HepG2 (cell line): ENCODE measurements around the gene THOP1. TPM values are rescaled to one million over a fixed set of nuclear protein-coding genes. Genes with fewer than 3 reads are reported as not detected.

Source experiments
- ATAC-seq: fragments of 200-7000 bp; cut with Tn5 transposase; 3 replicates; pipeline ENCODE4 v1.9.1; 2020; ENCODE audit warnings: mild to moderate bottlenecking, moderate library complexity
- BruUV-seq: library from RNA; stranded (reverse); fragments of 400-500 nt; replicated peaks from 2 replicates; lab custom pipeline; 2021; lab: Mats Ljungman, UMichigan
- CTCF ChIA-PET: fragments of 300-600 bp; formaldehyde crosslinking; extraction: SDS; loops from one replicate; lab custom pipeline; 2021; ENCODE audit warnings: low total read pairs, inconsistent platforms, low intra/inter-chr PET ratio; lab: Yijun Ruan, JAX
- POLR2A ChIA-PET: fragments of 350-600 bp; sonication (Branson Sonifier 250); formaldehyde crosslinking; loops from one replicate; lab custom pipeline; 2020; ENCODE audit warnings: antibody characterized with exemption, inconsistent platforms; lab: Yijun Ruan, JAX
- DNase-seq: peaks from one replicate; pipeline ENCODE4 v3.0.0-alpha.2; 2015; ENCODE audit warnings: low spot score
- FAIRE-seq: peaks from 3 replicates; lab custom pipeline; 2011; peaks lifted over from hg19 to GRCh38; lab: Jason Lieb, UNC
- H2AFZ ChIP-seq: one replicate; pipeline ENCODE4 v1.6.1; 2011; ENCODE audit warnings: low read length, inconsistent platforms
- H3K27ac ChIP-seq: fragments of 300-600 bp; 3 replicates; pipeline ENCODE4 v1.8.0; 2011; ENCODE audit warnings: mixed run types, mild to moderate bottlenecking, mixed read lengths, low read length, inconsistent platforms; ENCODE audit not compliant: insufficient read depth; ENCODE audit errors: extremely low read length
- H3K27me3 ChIP-seq, 2 experiments: fragments of 200-600 bp in 1 of 2; 2 replicates in 1 of 2; 3 replicates in 1 of 2; pipeline versions ENCODE4 v1.6.0 to v1.8.0; 2011; ENCODE audit warnings: low read length in 2 of 2, mild to moderate bottlenecking in 2 of 2, moderate library complexity in 2 of 2, inconsistent platforms in 1 of 2; ENCODE audit not compliant: insufficient read depth in 2 of 2, control insufficient read depth in 1 of 2
- H3K36me3 ChIP-seq, 2 experiments: fragments of 200-600 bp in 1 of 2; replicated peaks in 1 of 2; 2 replicates in 1 of 2; 3 replicates in 1 of 2; pipeline versions ENCODE4 v1.5.1 to v1.8.0; 2011; ENCODE audit warnings: low read length in 2 of 2, inconsistent platforms in 1 of 2; ENCODE audit not compliant: insufficient read depth in 2 of 2, control insufficient read depth in 1 of 2
- H3K4me1 ChIP-seq: 2 replicates; pipeline ENCODE4 v1.5.1; 2012; ENCODE audit warnings: low read length, inconsistent platforms; ENCODE audit not compliant: insufficient read depth
- H3K4me2 ChIP-seq: 2 replicates; pipeline ENCODE4 v1.6.0; 2011; ENCODE audit warnings: low read depth, low read length, inconsistent platforms
- H3K4me3 ChIP-seq, 3 experiments: fragments of 200-600 bp in 1 of 3; sonication (generic), shearing (Covaris generic) in 1 of 3; replicated peaks in 1 of 3; 2 replicates each; pipeline ENCODE4 v1.5.1; 2011 to 2016; ENCODE audit warnings: low read length in 3 of 3, inconsistent platforms in 2 of 3, low read depth in 2 of 3, mild to moderate bottlenecking in 2 of 3, control low read depth in 1 of 3, mixed read lengths in 1 of 3; ENCODE audit not compliant: insufficient read depth in 1 of 3
- H3K79me2 ChIP-seq: one replicate; pipeline ENCODE4 v1.6.1; 2011; ENCODE audit warnings: low read length, inconsistent platforms; ENCODE audit not compliant: insufficient read depth
- H3K9ac ChIP-seq: 2 replicates; pipeline ENCODE4 v1.6.0; 2011; ENCODE audit warnings: mild to moderate bottlenecking, low read depth, low read length, inconsistent platforms; ENCODE audit not compliant: insufficient read depth
- H3K9me3 ChIP-seq: 2 replicates; pipeline ENCODE4 v1.5.1; 2012; ENCODE audit warnings: mild to moderate bottlenecking, low read length
- H4K20me1 ChIP-seq: 2 replicates; pipeline ENCODE4 v1.6.0; 2011; ENCODE audit warnings: inconsistent platforms, mild to moderate bottlenecking, low read length, moderate library complexity; ENCODE audit not compliant: insufficient read depth
- FOXC1 ChIP-seq: sonication (generic); formaldehyde crosslinking; IDR thresholded peaks from 2 replicates; pipeline ENCODE4 v1.8.0; 2022; ENCODE audit warnings: mild to moderate bottlenecking, missing genetic modification reagents, borderline replicate concordance
- JDP2 ChIP-seq: sonication (generic); formaldehyde crosslinking; IDR thresholded peaks from 2 replicates; pipeline ENCODE4 v1.8.1; 2022; ENCODE audit warnings: missing genetic modification reagents, borderline replicate concordance
- NFYC ChIP-seq: IDR thresholded peaks from 2 replicates; pipeline ENCODE4 v1.6.1; 2016; ENCODE audit warnings: missing genetic modification reagents, missing compliant biosample characterization
- RFX1 ChIP-seq: fragments of 450-650 bp; IDR thresholded peaks from 2 replicates; pipeline ENCODE4 v1.6.1; 2017
- RFX5 ChIP-seq: IDR thresholded peaks from 2 replicates; pipeline ENCODE4 v1.6.1; 2011; ENCODE audit warnings: low read depth, low read length, improper control_type of control experiment
- WIZ ChIP-seq: sonication (generic); formaldehyde crosslinking; IDR thresholded peaks from 2 replicates; pipeline ENCODE4 v1.5.1; 2020; ENCODE audit warnings: mild to moderate bottlenecking, missing genetic modification reagents
- ZNF12 ChIP-seq: sonication (generic); formaldehyde crosslinking; IDR thresholded peaks from 2 replicates; pipeline ENCODE4 v1.5.0; 2020; ENCODE audit warnings: missing genetic modification reagents
- ZNF354B ChIP-seq: sonication (generic); formaldehyde crosslinking; IDR thresholded peaks from 2 replicates; pipeline ENCODE4 v1.8.0; 2022; ENCODE audit warnings: mild to moderate bottlenecking, missing genetic modification reagents
- ZNF451 ChIP-seq: sonication (generic); formaldehyde crosslinking; IDR thresholded peaks from 2 replicates; pipeline ENCODE4 v1.5.0; 2020; ENCODE audit warnings: mild to moderate bottlenecking, missing genetic modification reagents
- ZNF577 ChIP-seq: sonication (generic); formaldehyde crosslinking; IDR thresholded peaks from 2 replicates; pipeline ENCODE4 v1.4.0; 2020; ENCODE audit warnings: mild to moderate bottlenecking, low read depth, missing genetic modification reagents, borderline replicate concordance
- ZNF616 ChIP-seq: sonication (generic); formaldehyde crosslinking; IDR thresholded peaks from 2 replicates; pipeline ENCODE4 v1.5.0; 2020; ENCODE audit warnings: low read depth, mild to moderate bottlenecking, missing genetic modification reagents
- ZNF780A ChIP-seq: sonication (generic); formaldehyde crosslinking; IDR thresholded peaks from 2 replicates; pipeline ENCODE4 v1.8.0; 2022; ENCODE audit warnings: mild to moderate bottlenecking, missing genetic modification reagents, moderate library complexity
- ZNF879 ChIP-seq: sonication (generic); formaldehyde crosslinking; IDR thresholded peaks from 2 replicates; pipeline ENCODE4 v1.8.1; 2023; ENCODE audit warnings: missing genetic modification reagents
- WGBS: methylation state at CpG from one replicate; pipeline ENCODE4 v1.1.6; 2017; ENCODE audit warnings: low lambda C conversion rate; 5-methylcytosine and 5-hydroxymethylcytosine counted together
- in situ Hi-C: cut with HindIII; loops from 2 replicates; pipeline ENCODE4 v1.10.0; 2017; ENCODE audit warnings: low pct_unique_long_range_greater_than_20kb; ENCODE audit not compliant: extremely low pct_ligation_motif_present
- intact Hi-C: fragments of 100-400 bp; cut with micrococcal nuclease; formaldehyde crosslinking; loops from one replicate; pipeline ENCODE4 v1.10.0; 2022; ENCODE audit not compliant: unreplicated experiment
- polyA plus RNA-seq, 8 experiments: library from polyadenylated mRNA; depleted of rRNA in 3 of 8; stranded (reverse) in 7 of 8; unstranded in 1 of 8; fragments of >200 nt; fragmentation: Illumina TruSeq in 4 of 8; extraction: Trizol in 4 of 8; gene quantifications; 2 replicates each; pipeline versions ENCODE4 v1.2.1 to v1.2.3, GENCODE V29; 2011 to 2016; ENCODE audit warnings: low read depth in 4 of 8, missing spikeins in 1 of 8, mixed read lengths in 1 of 8; ENCODE audit not compliant: insufficient read depth in 1 of 8
- total RNA-seq, 5 experiments: library from RNA; depleted of rRNA; stranded (reverse); fragments of >200 nt; fragmentation: Illumina TruSeq; extraction: Trizol; gene quantifications; 2 replicates each; pipeline ENCODE4 v1.2.3, GENCODE V29; 2016; ENCODE audit warnings: low read depth in 1 of 5
- TF ChIP-seq, protein P1 (sequence below): sonication (generic); formaldehyde crosslinking; conservative IDR thresholded peaks from 2 replicates; pipeline ENCODE4 v1.4.0; 2020; ENCODE audit warnings: mild to moderate bottlenecking, missing genetic modification reagents, moderate library complexity
- TF ChIP-seq, protein P2 (sequence below): sonication (generic); formaldehyde crosslinking; IDR thresholded peaks from 2 replicates; pipeline ENCODE4 v1.4.0; 2020; ENCODE audit warnings: missing genetic modification reagents
- TF ChIP-seq, protein P3 (sequence below): sonication (generic); formaldehyde crosslinking; IDR thresholded peaks from 2 replicates; pipeline ENCODE4 v1.8.0; 2022; ENCODE audit warnings: mild to moderate bottlenecking, missing genetic modification reagents, borderline replicate concordance

Gene THOP1
- total and polyA plus RNA-seq, 2 of the 13 experiments (the other 11 are each of a cell fraction or from before 2014, with no cell fraction given): 74.4 to 116 TPM

DNA sequence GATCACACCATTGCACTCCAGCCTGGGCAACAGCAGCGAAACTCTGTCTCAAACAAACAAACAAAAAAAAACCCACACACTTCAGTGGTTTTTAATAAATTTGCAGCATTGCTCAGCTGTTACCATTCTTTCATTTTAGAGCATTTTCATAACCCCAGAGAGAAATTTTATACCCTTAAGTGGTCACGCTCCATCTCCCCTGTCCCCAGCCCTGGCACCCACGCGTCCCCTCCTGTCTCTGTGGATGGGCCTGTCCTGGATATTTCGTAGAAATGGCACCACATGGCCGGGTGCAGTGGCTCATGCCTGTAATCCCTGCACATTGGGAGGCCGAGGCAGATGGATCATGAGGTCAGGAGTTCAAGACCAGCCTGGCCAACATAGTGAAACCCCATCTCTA is 7.8 kb downstream of the THOP1 start:
- Histone ChIP-seq H3K27ac (no peak overlapping the region), H3K36me3 (peaks cover 20 to 57% of the 10 kb centered on the region in 2 experiments), H3K79me2 (peaks cover 11% of the 10 kb centered on the region), H3K4me1 (peaks cover 35% of the 10 kb centered on the region), H4K20me1 (peaks cover 15% of the 10 kb centered on the region), H3K9me3 (no peaks in the 10 kb centered on the region), H3K9ac (no peak overlapping the region), H3K4me3 (no peak overlapping the region), H3K27me3 (no peaks in the 10 kb centered on the region), H2AFZ (no peak overlapping the region), H3K4me2 (no peak overlapping the region)
- no TSS peak for BruUV-seq
- intact Hi-C loops: no loop called here
- TF ChIP-seq JDP2 (CRISPR knock-in tag) (no peak), NFYC (CRISPR knock-in tag) (no peak), ZNF577 (CRISPR knock-in tag) (no peak), RFX5 (no peak), ZNF451 (no peak), ZNF616 (no peak), ZNF12 (CRISPR knock-in tag) (no peak), ZNF354B (CRISPR knock-in tag) (no peak), WIZ (no peak), FOXC1 (CRISPR knock-in tag) (no peak), ZNF780A (no peak), ZNF879 (no peak), RFX1 (no peak)
- TF ChIP-seq, protein P1, sequence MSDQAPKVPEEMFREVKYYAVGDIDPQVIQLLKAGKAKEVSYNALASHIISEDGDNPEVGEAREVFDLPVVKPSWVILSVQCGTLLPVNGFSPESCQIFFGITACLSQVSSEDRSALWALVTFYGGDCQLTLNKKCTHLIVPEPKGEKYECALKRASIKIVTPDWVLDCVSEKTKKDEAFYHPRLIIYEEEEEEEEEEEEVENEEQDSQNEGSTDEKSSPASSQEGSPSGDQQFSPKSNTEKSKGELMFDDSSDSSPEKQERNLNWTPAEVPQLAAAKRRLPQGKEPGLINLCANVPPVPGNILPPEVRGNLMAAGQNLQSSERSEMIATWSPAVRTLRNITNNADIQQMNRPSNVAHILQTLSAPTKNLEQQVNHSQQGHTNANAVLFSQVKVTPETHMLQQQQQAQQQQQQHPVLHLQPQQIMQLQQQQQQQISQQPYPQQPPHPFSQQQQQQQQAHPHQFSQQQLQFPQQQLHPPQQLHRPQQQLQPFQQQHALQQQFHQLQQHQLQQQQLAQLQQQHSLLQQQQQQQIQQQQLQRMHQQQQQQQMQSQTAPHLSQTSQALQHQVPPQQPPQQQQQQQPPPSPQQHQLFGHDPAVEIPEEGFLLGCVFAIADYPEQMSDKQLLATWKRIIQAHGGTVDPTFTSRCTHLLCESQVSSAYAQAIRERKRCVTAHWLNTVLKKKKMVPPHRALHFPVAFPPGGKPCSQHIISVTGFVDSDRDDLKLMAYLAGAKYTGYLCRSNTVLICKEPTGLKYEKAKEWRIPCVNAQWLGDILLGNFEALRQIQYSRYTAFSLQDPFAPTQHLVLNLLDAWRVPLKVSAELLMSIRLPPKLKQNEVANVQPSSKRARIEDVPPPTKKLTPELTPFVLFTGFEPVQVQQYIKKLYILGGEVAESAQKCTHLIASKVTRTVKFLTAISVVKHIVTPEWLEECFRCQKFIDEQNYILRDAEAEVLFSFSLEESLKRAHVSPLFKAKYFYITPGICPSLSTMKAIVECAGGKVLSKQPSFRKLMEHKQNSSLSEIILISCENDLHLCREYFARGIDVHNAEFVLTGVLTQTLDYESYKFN: no peak
- TF ChIP-seq, protein P2, sequence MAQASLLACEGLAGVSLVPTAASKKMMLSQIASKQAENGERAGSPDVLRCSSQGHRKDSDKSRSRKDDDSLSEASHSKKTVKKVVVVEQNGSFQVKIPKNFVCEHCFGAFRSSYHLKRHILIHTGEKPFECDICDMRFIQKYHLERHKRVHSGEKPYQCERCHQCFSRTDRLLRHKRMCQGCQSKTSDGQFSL (CRISPR knock-in tag): no peak
- TF ChIP-seq, protein P3, sequence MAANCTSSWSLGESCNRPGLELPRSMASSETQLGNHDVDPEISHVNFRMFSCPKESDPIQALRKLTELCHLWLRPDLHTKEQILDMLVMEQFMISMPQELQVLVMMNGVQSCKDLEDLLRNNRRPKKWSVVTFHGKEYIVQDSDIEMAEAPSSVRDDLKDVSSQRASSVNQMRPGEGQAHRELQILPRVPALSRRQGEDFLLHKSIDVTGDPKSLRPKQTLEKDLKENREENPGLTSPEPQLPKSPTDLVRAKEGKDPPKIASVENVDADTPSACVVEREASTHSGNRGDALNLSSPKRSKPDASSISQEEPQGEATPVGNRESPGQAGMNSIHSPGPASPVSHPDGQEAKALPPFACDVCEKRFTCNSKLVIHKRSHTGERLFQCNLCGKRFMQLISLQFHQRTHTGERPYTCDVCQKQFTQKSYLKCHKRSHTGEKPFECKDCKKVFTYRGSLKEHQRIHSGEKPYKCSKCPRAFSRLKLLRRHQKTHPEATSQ (CRISPR knock-in tag): no peak
- no peak for ATAC-seq
- WGBS: 100% methylated on average over 7 of the region's 7 CpGs
- DNase-seq: no peak
- CTCF ChIA-PET: no interaction called here
- POLR2A ChIA-PET: no interaction called here
- in situ Hi-C loops: no loop called here
- FAIRE-seq: no peak
